Measurements from ENCODE around the gene MICAL2. TPM values are rescaled to one million over a fixed set of nuclear protein-coding genes. Genes with fewer than 3 reads are reported as not detected.

MICAL2 gene
- total and polyA plus RNA-seq, 7 donors: 6.8 to 45.7 (median 15.0) TPM

DNA sequence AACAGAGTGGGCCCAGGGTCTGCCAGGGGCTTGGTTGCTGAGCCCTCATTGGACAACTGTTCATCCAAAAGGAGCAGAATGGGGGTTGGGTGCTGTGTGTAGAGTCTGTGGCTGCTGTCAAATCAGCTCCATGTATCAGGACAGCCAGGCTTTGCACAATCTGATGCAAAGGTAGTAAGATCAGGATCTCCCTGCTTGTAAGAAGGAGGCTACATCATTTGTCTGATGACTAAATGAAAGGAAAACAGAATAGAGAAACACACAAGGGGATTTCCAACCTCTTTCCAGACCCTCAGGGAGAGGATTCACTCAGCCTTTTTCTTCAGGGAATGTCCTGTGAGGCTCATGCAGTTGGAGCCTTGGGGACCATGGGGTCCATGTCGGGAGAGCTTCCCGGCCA, 7.2 kb downstream of the MICAL2 start:
- no peaks in the 10 kb centered on the region for H3K27me3 ChIP-seq (ENCODE audit: insufficient read depth in 3 of 3, low read length in 2 of 3)
- peaks cover 13% of the 10 kb centered on the region for H3K4me1 ChIP-seq
- ATAC-seq: no peak
- H3K36me3 ChIP-seq (ENCODE audit: insufficient read depth in 1 of 2, low read depth in 1 of 2): no peaks in the 10 kb centered on the region
- H3K4me3 ChIP-seq: no peak overlapping the region
- no peaks in the 10 kb centered on the region for H3K9me3 ChIP-seq
- intact Hi-C loops (cut with DNase I): no loop called here
- H3K27ac ChIP-seq: no peak overlapping the region
- no peak for DNase-seq
- 90 to 97% (median 96%) methylated on average over 2 of the region's 2 CpGs for WGBS, 3 donors
- TF ChIP-seq, protein P1, sequence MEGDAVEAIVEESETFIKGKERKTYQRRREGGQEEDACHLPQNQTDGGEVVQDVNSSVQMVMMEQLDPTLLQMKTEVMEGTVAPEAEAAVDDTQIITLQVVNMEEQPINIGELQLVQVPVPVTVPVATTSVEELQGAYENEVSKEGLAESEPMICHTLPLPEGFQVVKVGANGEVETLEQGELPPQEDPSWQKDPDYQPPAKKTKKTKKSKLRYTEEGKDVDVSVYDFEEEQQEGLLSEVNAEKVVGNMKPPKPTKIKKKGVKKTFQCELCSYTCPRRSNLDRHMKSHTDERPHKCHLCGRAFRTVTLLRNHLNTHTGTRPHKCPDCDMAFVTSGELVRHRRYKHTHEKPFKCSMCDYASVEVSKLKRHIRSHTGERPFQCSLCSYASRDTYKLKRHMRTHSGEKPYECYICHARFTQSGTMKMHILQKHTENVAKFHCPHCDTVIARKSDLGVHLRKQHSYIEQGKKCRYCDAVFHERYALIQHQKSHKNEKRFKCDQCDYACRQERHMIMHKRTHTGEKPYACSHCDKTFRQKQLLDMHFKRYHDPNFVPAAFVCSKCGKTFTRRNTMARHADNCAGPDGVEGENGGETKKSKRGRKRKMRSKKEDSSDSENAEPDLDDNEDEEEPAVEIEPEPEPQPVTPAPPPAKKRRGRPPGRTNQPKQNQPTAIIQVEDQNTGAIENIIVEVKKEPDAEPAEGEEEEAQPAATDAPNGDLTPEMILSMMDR (IDR thresholded peaks at IDR 0.05): no peak

DNA sequence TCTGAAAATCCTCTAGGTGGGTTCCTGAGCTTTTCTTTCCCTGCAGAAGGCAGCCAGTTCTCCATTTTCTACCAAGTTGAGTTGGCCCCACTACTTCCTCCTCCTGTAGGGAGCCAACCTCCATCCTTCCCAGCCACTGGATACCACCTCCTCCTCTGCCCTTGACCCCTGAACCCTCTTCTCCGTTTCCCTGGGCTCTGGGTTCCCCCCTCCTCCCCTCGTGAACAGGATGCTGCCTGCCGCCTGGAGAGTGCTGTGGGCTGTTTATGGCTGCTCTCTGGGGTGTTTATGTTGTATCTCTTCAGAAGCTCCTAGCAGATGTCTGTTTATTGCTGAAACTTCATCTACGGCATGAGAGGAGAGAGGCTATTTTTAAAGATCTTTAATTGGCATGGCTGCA, 8.6 kb downstream of the MICAL2 start:
- Histone ChIP-seq H3K27ac (no peak overlapping the region), H3K4me1 (peaks cover 13% of the 10 kb centered on the region), H3K27me3 (ENCODE audit: insufficient read depth in 3 of 3, low read length in 2 of 3) (no peaks in the 10 kb centered on the region), H3K36me3 (ENCODE audit: insufficient read depth in 1 of 2, low read depth in 1 of 2) (no peaks in the 10 kb centered on the region), H3K4me3 (no peak overlapping the region), H3K9me3 (no peaks in the 10 kb centered on the region)
- TF ChIP-seq, protein P1 (IDR thresholded peaks at IDR 0.05): no peak
- DNase-seq: no peak
- WGBS, 3 donors: 28 to 39% (median 30%) methylated on average over 4 of the region's 4 CpGs
- peak in 3 of 4 donors; percentile 25 to 57 (median 27) for ATAC-seq
- intact Hi-C loops (cut with DNase I): no loop called here

DNA sequence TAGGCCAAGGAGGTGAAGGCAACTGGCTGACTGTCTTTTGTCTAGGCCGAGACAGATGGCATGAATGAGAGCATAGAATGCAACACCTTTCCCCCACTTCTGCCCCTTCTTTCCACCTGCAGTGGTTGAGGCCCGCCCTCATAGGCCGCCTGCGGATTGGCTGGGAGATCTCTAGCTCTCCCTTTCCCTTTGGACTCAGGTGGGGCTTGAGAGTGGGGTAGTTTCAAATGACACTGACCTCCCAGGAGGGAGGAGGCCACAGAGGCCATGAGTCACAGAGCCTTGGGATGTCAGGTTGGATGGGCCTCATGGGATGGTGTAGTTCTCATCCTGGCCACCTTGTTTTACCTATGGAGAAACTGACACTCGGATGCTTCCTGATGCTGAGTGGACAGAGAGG, 9.1 kb downstream of the MICAL2 start:
- TF ChIP-seq, protein P1 (IDR thresholded peaks at IDR 0.05): no peak
- 93 to 94% (median 93%) methylated on average over 5 of the region's 5 CpGs for WGBS, 3 donors
- intact Hi-C loops (cut with DNase I): no loop called here
- no peaks in the 10 kb centered on the region for H3K9me3 ChIP-seq
- no peak for DNase-seq
- H3K4me3 ChIP-seq: no peak overlapping the region
- H3K36me3 ChIP-seq (ENCODE audit: insufficient read depth in 1 of 2, low read depth in 1 of 2): no peaks in the 10 kb centered on the region
- H3K27ac ChIP-seq: no peak overlapping the region
- peak in 1 of 4 donors; percentile 37 for ATAC-seq
- peaks cover 13% of the 10 kb centered on the region for H3K4me1 ChIP-seq
- H3K27me3 ChIP-seq (ENCODE audit: insufficient read depth in 3 of 3, low read length in 2 of 3): no peaks in the 10 kb centered on the region

DNA sequence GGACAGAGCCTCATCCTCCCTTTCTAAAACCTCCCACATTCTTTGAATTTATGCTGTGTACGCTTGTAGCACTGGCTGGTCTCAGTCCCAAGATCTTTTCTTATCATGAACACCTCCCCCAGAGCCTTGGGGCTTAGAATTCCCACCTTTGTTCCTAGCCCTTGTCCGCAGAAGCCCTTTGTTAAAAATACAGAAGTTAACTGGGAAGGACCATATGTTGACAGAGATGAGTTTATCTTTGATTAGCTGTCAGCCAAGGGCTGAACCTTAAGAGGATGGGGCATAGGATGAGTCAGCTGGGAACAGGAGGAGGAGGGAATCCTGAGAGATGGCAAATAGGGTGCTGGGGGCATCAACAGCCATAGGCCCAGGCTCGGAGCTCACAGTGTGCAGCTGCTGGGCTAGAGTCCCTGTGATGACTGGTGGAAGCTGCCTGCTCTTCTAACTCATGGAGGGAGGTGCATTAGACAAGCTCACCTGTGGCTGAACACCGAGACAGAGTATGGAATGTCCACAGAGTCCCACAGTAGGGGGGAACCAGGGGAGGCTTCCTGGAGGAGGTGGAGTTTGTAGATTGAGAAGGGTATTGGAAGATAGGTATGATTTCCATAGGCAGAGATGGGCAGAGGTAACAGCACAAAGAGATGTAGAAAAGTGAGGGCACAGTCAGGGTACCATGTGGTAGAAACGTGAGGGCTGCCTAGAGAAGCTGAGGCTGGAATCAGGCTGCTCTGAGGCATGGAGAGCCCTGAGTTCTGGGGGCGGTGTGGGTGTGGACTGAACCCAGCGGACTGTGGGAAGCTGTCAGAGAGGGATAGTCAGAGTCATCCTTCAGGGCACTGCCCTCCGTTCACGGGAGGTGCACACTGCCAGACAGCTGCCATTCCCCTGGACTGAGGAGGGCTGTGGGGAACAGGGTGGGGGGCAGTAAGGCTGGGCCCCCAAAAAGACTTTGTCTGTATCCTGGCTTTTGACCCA, 9.9 kb downstream of the MICAL2 start:
- Histone ChIP-seq H3K27ac (no peak overlapping the region), H3K4me1 (peaks cover 13% of the 10 kb centered on the region), H3K9me3 (no peaks in the 10 kb centered on the region), H3K4me3 (no peak overlapping the region), H3K36me3 (ENCODE audit: insufficient read depth in 1 of 2, low read depth in 1 of 2) (no peaks in the 10 kb centered on the region), H3K27me3 (ENCODE audit: insufficient read depth in 3 of 3, low read length in 2 of 3) (no peaks in the 10 kb centered on the region)
- WGBS, 3 donors: 81 to 91% (median 89%) methylated on average over 9 of the region's 9 CpGs
- intact Hi-C loops (cut with DNase I): loop anchor here in 1 of 2 donors (5.0 kb wide), 1 partner anchor 112 kb away; no protein-coding TSS in a partner anchor
- no peak for DNase-seq
- ATAC-seq: peak in 1 of 4 donors; percentile 48
- TF ChIP-seq, protein P1 (IDR thresholded peaks at IDR 0.05): no peak

All from psoas muscle (tissue), 8 donors.